Psoas muscle (tissue), 8 donors: ENCODE results near the gene ARHGAP12. TPM values are rescaled to one million over a fixed set of nuclear protein-coding genes. Genes with fewer than 3 reads are reported as not detected.

Experiments used
- ATAC-seq, 4 donors: fragments of 200-7000 bp; cut with Tn5 transposase; one replicate each; pipeline ENCODE4 v1.9.1; 2020; ENCODE audit warnings: moderate library complexity in 3 of 4, mild to moderate bottlenecking in 2 of 4
- DNase-seq, 2 donors: peaks; one replicate each; pipeline ENCODE4 v3.0.0-alpha.2; 2020
- H3K27ac ChIP-seq: fragments of 200-600 bp; one replicate; pipeline ENCODE4 v1.8.0; 2022
- H3K27me3 ChIP-seq, 3 donors: fragments of 200-600 bp in 1 of 3; one replicate each; pipeline versions ENCODE4 v1.6.1 to v1.8.0; 2013 to 2022; ENCODE audit warnings: low read length in 2 of 3, mild to moderate bottlenecking in 2 of 3, moderate library complexity in 1 of 3; ENCODE audit not compliant: insufficient read depth in 3 of 3
- H3K36me3 ChIP-seq, 2 donors: fragments of 200-600 bp in 1 of 2; one replicate each; pipeline versions ENCODE4 v1.6.1 to v1.8.0; 2013 to 2022; ENCODE audit warnings: low read depth in 1 of 2, mild to moderate bottlenecking in 1 of 2, moderate library complexity in 1 of 2; ENCODE audit not compliant: insufficient read depth in 1 of 2
- H3K4me1 ChIP-seq: fragments of 200-600 bp; one replicate; pipeline ENCODE4 v1.8.0; 2022
- H3K4me3 ChIP-seq: fragments of 200-600 bp; one replicate; pipeline ENCODE4 v1.8.0; 2022; ENCODE audit warnings: mild to moderate bottlenecking
- H3K9me3 ChIP-seq: fragments of 200-600 bp; one replicate; pipeline ENCODE4 v1.8.0; 2022
- WGBS, 3 donors: extraction: QIAGEN DNeasy Blood & Tissue Kit; methylation state at CpG; one replicate each; pipeline versions ENCODE4 v1.1.6 to v1.1.7; 2013; 5-methylcytosine and 5-hydroxymethylcytosine counted together
- intact Hi-C, 2 donors: fragments of 100-400 bp; cut with DNase I; formaldehyde crosslinking; loops; one replicate each; pipeline versions ENCODE4 v1.11.0 to v1.14.2; 2022
- polyA plus RNA-seq, 3 donors: library from polyadenylated mRNA; stranded (reverse); fragments of 200-250 nt; gene quantifications; one replicate each; pipeline ENCODE4 v1.2.3, GENCODE V29; 2013
- total RNA-seq, 4 donors: library from RNA; stranded (reverse); fragmentation: NEBNext Ultra II Directional in 2 of 4; extraction: Animal tissue kit (Norgen Biotek cat#: 25700) in 2 of 4; gene quantifications; one replicate each; pipeline versions ENCODE4 v1.2.1 to v1.2.4, GENCODE V29; 2021 to 2023
- TF ChIP-seq, protein P1 (sequence below): fragments of 200-600 bp; IDR thresholded peaks from one replicate; pipeline ENCODE4 v1.8.0; 2022; ENCODE audit warnings: antibody characterized with exemption
- donor health status: healthy with polysubstance abuse.
- donor health status: DM: no; HTN: no; CAD: no; lungs with moderate emphysema.
- donor health status: Bipolar disorder and iron deficiency.
- donor health status: healthy.
- donor health status: DM: yes; HTN: yes; CAD: no.
- donor health status: DM: no; HTN: no; CAD: no.
- donor health status: DM: no; HTN: no; CAD: no.
- donor health status: DM: yes; HTN: yes; CAD: no.

Gene ARHGAP12
- total and polyA plus RNA-seq, 7 donors = 8.2 to 18.2 (median 11.8) TPM

- no peaks in the 10 kb centered on the region for H3K9me3 ChIP-seq
- H3K27me3 ChIP-seq = no peaks in the 10 kb centered on the region
- H3K4me1 ChIP-seq = peaks cover 10% of the 10 kb centered on the region
- H3K36me3 ChIP-seq = no peaks in the 10 kb centered on the region
- TF ChIP-seq, protein P1, sequence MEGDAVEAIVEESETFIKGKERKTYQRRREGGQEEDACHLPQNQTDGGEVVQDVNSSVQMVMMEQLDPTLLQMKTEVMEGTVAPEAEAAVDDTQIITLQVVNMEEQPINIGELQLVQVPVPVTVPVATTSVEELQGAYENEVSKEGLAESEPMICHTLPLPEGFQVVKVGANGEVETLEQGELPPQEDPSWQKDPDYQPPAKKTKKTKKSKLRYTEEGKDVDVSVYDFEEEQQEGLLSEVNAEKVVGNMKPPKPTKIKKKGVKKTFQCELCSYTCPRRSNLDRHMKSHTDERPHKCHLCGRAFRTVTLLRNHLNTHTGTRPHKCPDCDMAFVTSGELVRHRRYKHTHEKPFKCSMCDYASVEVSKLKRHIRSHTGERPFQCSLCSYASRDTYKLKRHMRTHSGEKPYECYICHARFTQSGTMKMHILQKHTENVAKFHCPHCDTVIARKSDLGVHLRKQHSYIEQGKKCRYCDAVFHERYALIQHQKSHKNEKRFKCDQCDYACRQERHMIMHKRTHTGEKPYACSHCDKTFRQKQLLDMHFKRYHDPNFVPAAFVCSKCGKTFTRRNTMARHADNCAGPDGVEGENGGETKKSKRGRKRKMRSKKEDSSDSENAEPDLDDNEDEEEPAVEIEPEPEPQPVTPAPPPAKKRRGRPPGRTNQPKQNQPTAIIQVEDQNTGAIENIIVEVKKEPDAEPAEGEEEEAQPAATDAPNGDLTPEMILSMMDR = no peak
- intact Hi-C loops = no loop called here
- DNase-seq (no peak), ATAC-seq (no peak)
- H3K27ac ChIP-seq = no peak overlapping the region
- 64 to 83% (median 71%) methylated on average over 8 to 9 of the region's 9 CpGs for WGBS, 3 donors
- no peak overlapping the region for H3K4me3 ChIP-seq
Observed at GRCh38 chr10:31765541-31765940, 163.1 kb downstream of the ARHGAP12 start.

DNA sequence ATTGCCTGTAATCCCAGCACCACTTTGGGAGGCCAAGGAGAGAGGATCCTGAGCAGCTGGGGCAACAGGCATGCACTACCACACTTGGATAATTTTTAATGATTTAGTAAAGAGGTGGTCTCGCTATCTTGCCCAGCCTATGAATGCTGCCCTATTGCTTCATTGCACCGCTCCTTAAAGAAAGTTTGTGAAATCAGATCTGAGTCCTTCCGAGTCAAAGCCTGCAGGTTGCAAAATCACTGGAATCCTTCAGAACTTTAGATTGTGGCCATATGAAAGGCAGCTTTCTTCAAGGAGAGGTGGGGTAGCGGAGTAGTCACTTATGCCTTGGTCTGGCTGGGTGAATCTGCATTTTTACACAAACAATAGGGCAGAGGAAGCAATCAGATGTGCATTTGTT is 166.3 kb downstream of the ARHGAP12 start:
- H3K27ac ChIP-seq = no peak overlapping the region
- intact Hi-C loops = no loop called here
- ATAC-seq (no peak), DNase-seq (no peak)
- H3K27me3 ChIP-seq = no peaks in the 10 kb centered on the region
- no peaks in the 10 kb centered on the region for H3K9me3 ChIP-seq
- H3K4me3 ChIP-seq = no peak overlapping the region
- H3K4me1 ChIP-seq = peaks cover 14% of the 10 kb centered on the region
- TF ChIP-seq, protein P1 = no peak
- WGBS, 3 donors = 92 to 96% (median 96%) methylated on average over 4 of the region's 4 CpGs
- no peaks in the 10 kb centered on the region for H3K36me3 ChIP-seq

- Histone ChIP-seq H3K27me3 (no peaks in the 10 kb centered on the region), H3K4me1 (peaks cover 19% of the 10 kb centered on the region), H3K4me3 (no peak overlapping the region), H3K36me3 (no peaks in the 10 kb centered on the region), H3K9me3 (no peaks in the 10 kb centered on the region), H3K27ac (peak overlapping the region; percentile 98)
- TF ChIP-seq, protein P1 = no peak
- WGBS, 3 donors = 80 to 85% (median 85%) methylated on average over 3 of the region's 3 CpGs
- no peak for ATAC-seq
- intact Hi-C loops = no loop called here
- DNase-seq = no peak
Observed at GRCh38 chr10:31761156-31761555, 167.5 kb downstream of the ARHGAP12 start.

DNA sequence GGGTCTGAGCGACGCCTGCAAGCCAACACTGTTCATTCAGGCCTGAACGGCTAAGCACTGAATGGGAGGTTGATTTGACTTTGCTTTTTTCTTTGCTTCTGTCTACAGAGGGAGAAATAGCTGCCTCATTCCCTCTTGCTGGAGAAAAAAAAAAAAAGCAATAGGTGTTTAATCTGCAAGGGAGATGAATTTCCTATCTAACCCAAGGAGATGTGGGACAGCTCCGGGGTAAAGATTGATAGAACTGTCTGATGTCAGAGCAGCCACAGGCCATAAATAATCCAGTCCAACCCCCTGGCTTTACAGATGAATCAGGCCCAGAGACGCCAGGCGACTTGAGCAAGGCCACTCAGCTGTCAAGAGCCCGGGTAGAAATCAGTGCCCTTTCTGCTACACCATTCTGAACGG is 168.0 kb downstream of the ARHGAP12 start:
- WGBS, 3 donors = 15 to 34% (median 15%) methylated on average over 8 of the region's 8 CpGs

More for the DNA sequence above, 168.0 kb downstream of the ARHGAP12 start:
- TF ChIP-seq, protein P1 = no peak
- H3K9me3 ChIP-seq = no peaks in the 10 kb centered on the region
- H3K27ac ChIP-seq = peak overlapping the region; percentile 98
- ATAC-seq (peak; percentile 15 to 49 (median 28)), DNase-seq (no peak)
- intact Hi-C loops = no loop called here
- no peaks in the 10 kb centered on the region for H3K36me3 ChIP-seq
- H3K4me1 ChIP-seq = peaks cover 24% of the 10 kb centered on the region
- no peaks in the 10 kb centered on the region for H3K27me3 ChIP-seq
- H3K4me3 ChIP-seq = peak overlapping the region; percentile 92
